Keratinocyte (primary cell): ENCODE data around the gene GFOD1. TPM values are rescaled to one million over a fixed set of nuclear protein-coding genes. Genes with fewer than 3 reads are reported as not detected.

Experiments
- DNase-seq: peaks from one replicate; pipeline ENCODE4 v3.0.0-alpha.2; 2011; ENCODE audit warnings: low read depth, missing footprints, low spot score
- FAIRE-seq: peaks from 2 replicates; lab custom pipeline; 2011; peaks lifted over from hg19 to GRCh38; lab: Jason Lieb, UNC
- H2AFZ ChIP-seq: 2 replicates; pipeline ENCODE4 v1.6.0; 2012; ENCODE audit warnings: low read length, control low read depth, inconsistent platforms; ENCODE audit not compliant: control insufficient read depth
- H3K27ac ChIP-seq: 2 replicates; pipeline ENCODE4 v1.5.1; 2011; ENCODE audit warnings: low read length; ENCODE audit not compliant: control insufficient read depth, insufficient read depth
- H3K27me3 ChIP-seq: 3 replicates; pipeline ENCODE4 v1.6.0; 2011; ENCODE audit warnings: low read length; ENCODE audit not compliant: control insufficient read depth, insufficient read depth; ENCODE audit errors: extremely low read depth
- H3K36me3 ChIP-seq, 2 experiments: 2 replicates in 1 of 2; 3 replicates in 1 of 2; pipeline ENCODE4 v1.5.1; 2011; ENCODE audit warnings: low read length in 2 of 2, mild to moderate bottlenecking in 1 of 2; ENCODE audit not compliant: control insufficient read depth in 2 of 2, insufficient read depth in 2 of 2; ENCODE audit errors: extremely low read depth in 1 of 2
- H3K4me1 ChIP-seq: 3 replicates; pipeline ENCODE4 v1.5.1; 2011; ENCODE audit warnings: low read length; ENCODE audit not compliant: control insufficient read depth, insufficient read depth; ENCODE audit errors: extremely low read depth
- H3K4me2 ChIP-seq: 3 replicates; pipeline ENCODE4 v1.6.0; 2011; ENCODE audit warnings: low read depth, low read length; ENCODE audit not compliant: control insufficient read depth, insufficient read depth; ENCODE audit errors: extremely low read depth
- H3K4me3 ChIP-seq, 3 experiments: fragments of 200-600 bp in 1 of 3; sonication (generic) in 1 of 3; 2 replicates in 2 of 3; 3 replicates in 1 of 3; pipeline ENCODE4 v1.5.1; 2011 to 2016; ENCODE audit warnings: low read length in 3 of 3, mild to moderate bottlenecking in 3 of 3, control low read depth in 2 of 3, inconsistent platforms in 1 of 3, low read depth in 1 of 3, mixed read lengths in 1 of 3, mixed run types in 1 of 3, moderate library complexity in 1 of 3; ENCODE audit not compliant: control insufficient read depth in 2 of 3, insufficient read depth in 2 of 3; ENCODE audit errors: extremely low read depth in 1 of 3
- H3K79me2 ChIP-seq: 2 replicates; pipeline ENCODE4 v1.6.0; 2012; ENCODE audit warnings: low read length; ENCODE audit not compliant: control insufficient read depth, insufficient read depth
- H3K9ac ChIP-seq: 3 replicates; pipeline ENCODE4 v1.6.0; 2011; ENCODE audit warnings: low read length; ENCODE audit not compliant: control insufficient read depth, insufficient read depth; ENCODE audit errors: extremely low read depth
- H3K9me1 ChIP-seq: 3 replicates; pipeline ENCODE4 v1.6.0; 2011; ENCODE audit warnings: low read length; ENCODE audit not compliant: control insufficient read depth, insufficient read depth; ENCODE audit errors: extremely low read depth
- H3K9me3 ChIP-seq: 2 replicates; pipeline ENCODE4 v1.5.1; 2012; ENCODE audit warnings: low read depth, low read length; ENCODE audit not compliant: control insufficient read depth
- H4K20me1 ChIP-seq: 3 replicates; pipeline ENCODE4 v1.6.0; 2011; ENCODE audit warnings: low read length; ENCODE audit not compliant: control insufficient read depth, insufficient read depth; ENCODE audit errors: extremely low read depth
- CTCF ChIP-seq, 3 experiments: IDR thresholded peaks in 1 of 3; conservative IDR thresholded peaks in 1 of 3; optimal IDR thresholded peaks in 1 of 3; 2 replicates in 2 of 3; 3 replicates in 1 of 3; pipeline versions ENCODE3 to v1.5.1; 2011; ENCODE audit warnings: low read length in 3 of 3, mild to moderate bottlenecking in 3 of 3, moderate library complexity in 2 of 3, control low read depth in 1 of 3, inconsistent platforms in 1 of 3; ENCODE audit not compliant: insufficient read depth in 2 of 3; ENCODE audit errors: extremely low read depth in 1 of 3
- EZH2 ChIP-seq: IDR thresholded peaks from one replicate; pipeline ENCODE4 v1.6.1; 2012; ENCODE audit warnings: inconsistent platforms, mild to moderate bottlenecking, low read length, moderate library complexity
- dilution Hi-C: fragments of 300-500 bp; cut with MboI; formaldehyde crosslinking; loops from one replicate; pipeline ENCODE4 v1.7.0; 2020; ENCODE audit warnings: low sequenced_read_pairs; ENCODE audit not compliant: extremely low pct_ligation_motif_present
- polyA plus RNA-seq, 5 experiments: library from polyadenylated mRNA; depleted of rRNA in 3 of 5; stranded (reverse) in 3 of 5; stranded (forward) in 1 of 5; unstranded in 1 of 5; fragments of >200 nt; gene quantifications; 1 replicate in 1 of 5; 2 replicates in 3 of 5; 3 replicates in 1 of 5; pipeline versions ENCODE4 v1.2.1 to v1.2.3, GENCODE V29; 2011 to 2012; ENCODE audit warnings: missing spikeins in 2 of 5, low read depth in 1 of 5, low replicate concordance in 1 of 5

Gene GFOD1
- polyA plus RNA-seq, 1 donor (not counting 4 experiments of a cell fraction or from before 2014, with no cell fraction given): 7.2 TPM

GRCh38 chr6:13315896-13316295 lies 171.5 kb downstream of the GFOD1 start:
- no peaks in the 10 kb centered on the region for H3K9me3 ChIP-seq
- FAIRE-seq (no peak), DNase-seq (no peak)
- H3K27ac ChIP-seq: no peak overlapping the region
- H4K20me1 ChIP-seq: no peaks in the 10 kb centered on the region
- no peaks in the 10 kb centered on the region for H3K4me1 ChIP-seq
- dilution Hi-C loops: no loop called here
- no peaks in the 10 kb centered on the region for H3K9me1 ChIP-seq
- H3K4me3 ChIP-seq: no peak overlapping the region
- no peak overlapping the region for H2AFZ ChIP-seq
- H3K9ac ChIP-seq: no peak overlapping the region
- H3K4me2 ChIP-seq: no peak overlapping the region
- peaks cover 9 to 15% of the 10 kb centered on the region in 2 experiments for H3K36me3 ChIP-seq
- TF ChIP-seq CTCF (optimal IDR thresholded peaks at IDR 0.05 in 1 of 3, IDR thresholded peaks at IDR 0.05 in 1 of 3, conservative IDR thresholded peaks at IDR 0.05 in 1 of 3; ENCODE audit: extremely low read depth in 1 of 3, insufficient read depth in 2 of 3, low read length in 3 of 3): no peak
- TF ChIP-seq EZH2: no peak
- no peaks in the 10 kb centered on the region for H3K27me3 ChIP-seq
- H3K79me2 ChIP-seq: no peaks in the 10 kb centered on the region

GRCh38 chr6:13314806-13315205 lies 172.6 kb downstream of the GFOD1 start:
- dilution Hi-C loops: no loop called here
- DNase-seq (no peak), FAIRE-seq (no peak)
- no peak for TF ChIP-seq EZH2
- no peak for TF ChIP-seq CTCF (optimal IDR thresholded peaks at IDR 0.05 in 1 of 3, IDR thresholded peaks at IDR 0.05 in 1 of 3, conservative IDR thresholded peaks at IDR 0.05 in 1 of 3; ENCODE audit: extremely low read depth in 1 of 3, insufficient read depth in 2 of 3, low read length in 3 of 3)
- Histone ChIP-seq H3K9me3 (no peaks in the 10 kb centered on the region), H3K4me3 (no peak overlapping the region), H3K79me2 (no peaks in the 10 kb centered on the region), H3K4me1 (no peaks in the 10 kb centered on the region), H3K9ac (no peak overlapping the region), H3K27me3 (no peaks in the 10 kb centered on the region), H3K27ac (no peak overlapping the region), H2AFZ (no peak overlapping the region), H3K9me1 (no peaks in the 10 kb centered on the region), H3K36me3 (peaks cover 7 to 11% of the 10 kb centered on the region in 2 experiments), H4K20me1 (no peaks in the 10 kb centered on the region), H3K4me2 (no peak overlapping the region)
